ENCODE measurements around the gene UBAC2.
"Not testable (repeated sequence)": the region's sequence is repeated elsewhere in the genome, so short reads cannot be mapped to it uniquely, and the experiment has no call there.

Gene UBAC2

DNA sequence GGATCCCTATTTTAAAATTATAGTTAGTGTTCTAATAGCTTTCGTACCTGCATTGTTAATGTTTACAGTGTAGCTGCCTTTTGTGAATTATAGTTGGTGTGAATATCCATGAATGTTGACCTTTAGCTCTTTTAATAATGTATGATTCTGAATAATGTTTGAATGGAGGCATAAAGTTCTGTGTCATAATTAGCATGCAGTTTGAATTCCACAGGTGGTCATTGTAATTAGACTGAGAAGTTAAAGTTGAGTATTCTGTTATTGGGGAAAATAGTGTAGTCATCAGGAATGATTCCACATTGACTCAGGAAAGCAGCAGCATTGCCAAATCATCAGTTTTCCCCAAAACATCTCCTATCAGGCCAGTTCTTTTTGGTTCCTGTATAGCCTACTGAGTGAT is 45.4 kb downstream of the UBAC2 start:
- no peak for DNase-seq (ENCODE audit: low read depth in 3 of 3)

DNA sequence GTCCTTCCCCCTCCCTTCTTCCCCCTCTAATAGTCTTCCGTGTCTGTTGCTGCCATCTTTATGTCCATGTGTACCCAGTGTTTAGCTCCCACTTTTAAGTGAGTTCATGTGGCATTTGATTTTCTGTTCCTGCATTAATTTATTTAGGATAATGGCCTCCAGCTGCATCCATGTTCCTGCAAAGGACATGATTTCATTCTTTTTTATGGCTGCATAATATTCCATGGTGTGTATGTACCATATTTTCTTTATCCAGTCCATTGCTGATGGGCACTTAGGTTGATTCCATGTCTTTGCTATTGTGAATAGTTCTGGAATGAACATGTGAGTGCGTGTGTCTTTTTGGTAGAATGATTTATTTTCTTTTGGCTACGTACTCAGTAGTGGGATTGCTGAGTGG is 48.5 kb downstream of the UBAC2 start:
- not testable (repeated sequence) for DNase-seq (ENCODE audit: low read depth in 3 of 3)

DNA sequence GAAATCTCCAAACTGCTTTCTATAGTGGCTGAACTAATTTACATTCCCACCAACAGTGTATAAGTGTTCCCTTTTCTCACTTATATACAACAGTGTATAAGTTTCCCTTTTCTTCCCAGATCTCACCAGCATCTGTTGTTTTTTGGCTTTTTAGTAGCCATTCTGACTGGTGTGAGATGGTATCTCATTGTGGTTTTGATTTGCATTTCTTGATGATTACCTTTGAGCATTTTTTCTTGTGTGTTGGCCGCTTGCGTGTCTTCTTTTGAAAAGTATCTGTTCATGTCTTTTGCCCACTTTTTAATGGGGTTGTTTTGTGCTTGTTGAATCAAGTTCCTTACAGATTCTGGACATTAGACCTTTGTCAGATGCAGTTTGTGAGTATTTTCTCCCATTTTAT is 49.0 kb downstream of the UBAC2 start:
- DNase-seq (ENCODE audit: low read depth in 3 of 3), result not testable (repeated sequence)

- DNase-seq (ENCODE audit: low read depth in 3 of 3), result no peak
Observed at GRCh38 chr13:99250982-99251825, 50.5 kb downstream of the UBAC2 start.

- DNase-seq (ENCODE audit: low read depth in 3 of 3), result no peak
Observed at GRCh38 chr13:99251921-99252320, 51.3 kb downstream of the UBAC2 start.

- no peak for DNase-seq (ENCODE audit: low read depth in 3 of 3)
Observed at GRCh38 chr13:99254830-99255229, 54.2 kb downstream of the UBAC2 start.

GRCh38 chr13:99255271-99255670 is 54.6 kb downstream of the UBAC2 start:
- no peak for DNase-seq (ENCODE audit: low read depth in 3 of 3)

GRCh38 chr13:99256283-99256682 is 55.6 kb downstream of the UBAC2 start:
- no peak for DNase-seq (ENCODE audit: low read depth in 3 of 3)

- DNase-seq (ENCODE audit: low read depth in 3 of 3), result no peak
Observed at GRCh38 chr13:99256709-99257108, 56.1 kb downstream of the UBAC2 start.

GRCh38 chr13:99257291-99257690 is 56.6 kb downstream of the UBAC2 start:
- DNase-seq (ENCODE audit: low read depth in 3 of 3), result no peak

- no peak for DNase-seq (ENCODE audit: low read depth in 3 of 3)
Observed at GRCh38 chr13:99258210-99258860, 57.7 kb downstream of the UBAC2 start, which contains the start of gene GPR18. Gene GPR18, minus strand, starts transcription at chr13:99258379. Its CDS starts 2,507 bp downstream, at chr13:99255872.

- no peak for DNase-seq (ENCODE audit: low read depth in 3 of 3)
Observed at GRCh38 chr13:99258946-99259345, 58.3 kb downstream of the UBAC2 start.

DNA sequence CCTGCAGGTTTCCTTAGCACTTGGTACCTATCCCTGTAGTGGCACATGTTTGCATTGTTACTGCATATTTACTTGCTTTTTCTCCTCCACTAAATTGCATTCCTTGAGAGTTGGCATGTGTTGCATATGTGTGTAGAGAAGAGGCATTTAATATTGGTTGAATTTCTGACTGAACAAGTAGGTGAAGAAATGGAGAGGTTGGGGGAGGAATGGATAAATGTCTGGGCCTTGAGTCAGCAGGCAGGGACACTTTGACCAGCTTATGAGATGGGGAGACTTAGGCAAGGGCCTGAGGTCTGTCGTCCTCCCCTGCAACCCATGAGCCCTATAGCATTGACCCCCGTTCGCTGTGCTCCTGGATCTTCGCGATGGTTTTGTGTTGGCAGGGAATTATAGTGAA is 59.6 kb downstream of the UBAC2 start:
- no peak for DNase-seq (ENCODE audit: low read depth in 3 of 3)

DNA sequence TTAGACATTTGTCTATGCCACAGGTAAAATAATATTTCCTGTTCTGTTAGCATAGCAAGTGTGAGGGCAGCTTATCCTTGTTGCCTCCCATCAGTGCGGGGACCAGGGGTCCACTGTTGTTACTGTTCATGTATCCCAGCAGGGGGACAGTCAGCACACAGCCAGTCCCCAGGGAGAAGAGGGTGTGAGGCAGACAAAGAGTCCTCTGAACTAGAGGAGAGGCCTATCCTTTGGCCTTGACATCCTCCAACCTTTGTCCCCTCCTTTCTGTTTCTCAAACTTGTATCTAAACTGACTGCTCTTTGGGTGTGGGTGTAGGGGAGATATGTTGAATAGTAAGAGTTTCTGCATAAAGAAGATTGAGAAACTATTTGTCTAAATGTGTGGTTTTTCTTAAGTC is 60.4 kb downstream of the UBAC2 start:
- DNase-seq (ENCODE audit: low read depth in 3 of 3), result no peak

GRCh38 chr13:99263126-99263785 is 62.6 kb downstream of the UBAC2 start:
- DNase-seq (ENCODE audit: low read depth in 3 of 3), result no peak

DNA sequence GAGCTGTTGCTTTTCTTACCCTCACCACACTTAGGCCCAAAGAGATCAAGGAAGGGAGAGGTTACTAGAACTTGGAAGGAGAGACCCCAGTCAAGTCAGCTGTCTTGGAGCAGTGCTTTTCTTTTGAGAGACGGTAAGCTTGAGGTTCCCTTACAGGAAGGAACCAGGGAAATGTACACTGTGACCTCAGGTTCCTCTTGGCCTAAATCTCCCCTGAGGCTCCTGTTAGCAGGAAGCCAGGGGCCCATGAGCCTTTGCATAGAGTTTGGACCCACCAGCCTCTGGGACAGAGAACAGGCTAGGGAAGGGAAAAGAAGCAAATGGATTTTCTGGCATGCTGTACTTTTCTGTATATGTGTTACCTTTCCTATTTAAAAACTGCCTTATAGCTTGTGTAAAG is 63.4 kb downstream of the UBAC2 start:
- DNase-seq (ENCODE audit: low read depth in 3 of 3), result no peak

DNA sequence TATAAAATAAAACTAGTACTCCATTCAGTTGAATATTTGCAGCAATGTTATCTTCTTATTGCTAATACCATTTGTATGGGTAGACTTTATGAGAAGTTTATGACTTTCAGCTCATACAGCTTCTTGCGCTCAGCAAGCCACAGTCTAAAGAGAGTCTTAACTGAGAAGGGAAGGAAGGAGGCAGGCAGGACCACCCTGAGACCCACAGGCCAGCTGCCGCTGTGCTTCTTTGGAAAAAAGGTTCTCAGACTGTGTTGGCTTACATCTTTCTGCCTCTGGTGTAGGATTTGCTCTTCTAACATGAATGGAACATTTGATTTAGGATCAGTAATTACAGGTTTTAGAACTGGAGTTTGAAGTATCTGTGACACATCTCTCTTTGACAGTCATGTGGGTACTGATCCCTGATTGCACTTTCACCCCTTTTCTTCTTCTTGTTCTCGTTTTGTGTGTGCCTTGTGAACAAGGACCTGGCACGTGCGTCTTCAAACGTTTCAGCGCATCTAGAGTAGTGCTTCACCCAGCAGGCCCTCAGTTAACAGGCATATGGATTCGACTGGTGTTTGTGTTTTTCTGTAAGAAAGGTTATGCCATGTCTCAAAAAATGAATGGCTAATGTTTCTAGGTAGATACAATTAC is 64.6 kb downstream of the UBAC2 start:
- peak in 1 of 3 donors; percentile 56 for DNase-seq (ENCODE audit: low read depth in 3 of 3)

- no peak for DNase-seq (ENCODE audit: low read depth in 3 of 3)
Observed at GRCh38 chr13:99265821-99266426, 65.3 kb downstream of the UBAC2 start.

DNA sequence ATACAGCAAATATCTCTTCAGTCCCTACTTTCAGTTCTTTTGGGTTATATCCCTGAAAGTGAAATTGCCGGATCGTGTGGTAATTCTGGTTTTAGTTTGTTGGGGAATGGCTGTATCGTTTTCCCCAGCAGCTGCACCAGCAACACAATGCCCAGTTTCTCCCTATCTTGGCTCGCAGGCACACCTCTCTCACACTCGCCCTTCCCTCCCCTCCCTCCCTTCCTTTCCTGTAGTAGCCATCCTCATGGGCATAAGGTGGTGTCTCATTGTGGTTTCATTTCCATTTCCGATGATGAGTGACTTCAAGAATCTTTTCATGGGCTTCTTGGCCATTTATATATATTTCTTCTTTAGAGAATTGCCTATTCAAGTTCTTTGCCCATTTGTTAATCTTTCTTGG is 66.2 kb downstream of the UBAC2 start:
- DNase-seq (ENCODE audit: low read depth in 3 of 3), result no peak

- DNase-seq (ENCODE audit: low read depth in 3 of 3), result no peak
Observed at GRCh38 chr13:99267927-99268326, 67.3 kb downstream of the UBAC2 start.

GRCh38 chr13:99268822-99269221 is 68.2 kb downstream of the UBAC2 start:
- DNase-seq (ENCODE audit: low read depth in 3 of 3), result no peak

Measured in stimulated activated CD4-positive, alpha-beta T cell treated with anti-CD3 and anti-CD28 coated beads, TNF-alpha, amount 100 ng/mL, for 48 hours (primary cell).